ENCODE measurements around the gene WNT4. TPM values are rescaled to one million over a fixed set of nuclear protein-coding genes. Genes with fewer than 3 reads are reported as not detected.

The WNT4 gene
- total RNA-seq, 1 experiment from 2014 or later: 0.79 TPM

GRCh38 chr1:22155517-22155916 lies 12.6 kb upstream of the WNT4 start:
- TF ChIP-seq, protein P1, sequence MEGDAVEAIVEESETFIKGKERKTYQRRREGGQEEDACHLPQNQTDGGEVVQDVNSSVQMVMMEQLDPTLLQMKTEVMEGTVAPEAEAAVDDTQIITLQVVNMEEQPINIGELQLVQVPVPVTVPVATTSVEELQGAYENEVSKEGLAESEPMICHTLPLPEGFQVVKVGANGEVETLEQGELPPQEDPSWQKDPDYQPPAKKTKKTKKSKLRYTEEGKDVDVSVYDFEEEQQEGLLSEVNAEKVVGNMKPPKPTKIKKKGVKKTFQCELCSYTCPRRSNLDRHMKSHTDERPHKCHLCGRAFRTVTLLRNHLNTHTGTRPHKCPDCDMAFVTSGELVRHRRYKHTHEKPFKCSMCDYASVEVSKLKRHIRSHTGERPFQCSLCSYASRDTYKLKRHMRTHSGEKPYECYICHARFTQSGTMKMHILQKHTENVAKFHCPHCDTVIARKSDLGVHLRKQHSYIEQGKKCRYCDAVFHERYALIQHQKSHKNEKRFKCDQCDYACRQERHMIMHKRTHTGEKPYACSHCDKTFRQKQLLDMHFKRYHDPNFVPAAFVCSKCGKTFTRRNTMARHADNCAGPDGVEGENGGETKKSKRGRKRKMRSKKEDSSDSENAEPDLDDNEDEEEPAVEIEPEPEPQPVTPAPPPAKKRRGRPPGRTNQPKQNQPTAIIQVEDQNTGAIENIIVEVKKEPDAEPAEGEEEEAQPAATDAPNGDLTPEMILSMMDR (IDR thresholded peaks at IDR 0.05; ENCODE audit: insufficient read depth in 1 of 2, low read depth in 1 of 2, low read length in 1 of 2, severe bottlenecking in 1 of 2, unreplicated experiment in 1 of 2): no peak
- Mint-ChIP-seq H3K4me1 (ENCODE audit: low read depth, unreplicated experiment) (peaks cover 10% of the 10 kb centered on the region), H3K27me3 (ENCODE audit: insufficient read depth, unreplicated experiment) (no peaks in the 10 kb centered on the region), H3K9me3 (ENCODE audit: unreplicated experiment) (no peaks in the 10 kb centered on the region), H3K4me3 (ENCODE audit: unreplicated experiment) (no peak overlapping the region), H3K27ac (ENCODE audit: unreplicated experiment) (no peak overlapping the region), H3K36me3 (ENCODE audit: insufficient read depth, unreplicated experiment) (no peaks in the 10 kb centered on the region)
- POLR2A ChIA-PET: no interaction called here
- CTCF ChIA-PET: no interaction called here
- BruUV-seq (replicated peaks): no TSS peak
- H3K9me3 ChIP-seq: no peaks in the 10 kb centered on the region
- H3K4me1 ChIP-seq: peaks cover 3% of the 10 kb centered on the region; the same call in 1 of the 2 replicates
- intact Hi-C loops (cut with micrococcal nuclease; ENCODE audit: unreplicated experiment): no loop called here
- no peaks in the 10 kb centered on the region for H3K27me3 ChIP-seq (replicated peaks; ENCODE audit: control insufficient read depth, insufficient read depth, low read length)
- H3K4me3 ChIP-seq (ENCODE audit: low read depth, low read length): no peak overlapping the region
- H3K36me3 ChIP-seq (ENCODE audit: control insufficient read depth, insufficient read depth, low read length): no peaks in the 10 kb centered on the region
- no peak for DNase-seq

- Mint-ChIP-seq H3K27me3 (ENCODE audit: insufficient read depth, unreplicated experiment) (no peaks in the 10 kb centered on the region), H3K4me1 (ENCODE audit: low read depth, unreplicated experiment) (peaks cover 10% of the 10 kb centered on the region), H3K27ac (ENCODE audit: unreplicated experiment) (no peak overlapping the region), H3K4me3 (ENCODE audit: unreplicated experiment) (no peak overlapping the region), H3K36me3 (ENCODE audit: insufficient read depth, unreplicated experiment) (no peaks in the 10 kb centered on the region), H3K9me3 (ENCODE audit: unreplicated experiment) (no peaks in the 10 kb centered on the region)
- Histone ChIP-seq H3K9me3 (no peaks in the 10 kb centered on the region), H3K36me3 (ENCODE audit: control insufficient read depth, insufficient read depth, low read length) (no peaks in the 10 kb centered on the region), H3K27me3 (replicated peaks; ENCODE audit: control insufficient read depth, insufficient read depth, low read length) (no peaks in the 10 kb centered on the region), H3K4me1 (peaks cover 3% of the 10 kb centered on the region; the same call in 1 of the 2 replicates), H3K4me3 (ENCODE audit: low read depth, low read length) (no peak overlapping the region)
- CTCF ChIA-PET: no interaction called here
- no peak for DNase-seq
- BruUV-seq (replicated peaks): no TSS peak
- POLR2A ChIA-PET: no interaction called here
- intact Hi-C loops (cut with micrococcal nuclease; ENCODE audit: unreplicated experiment): no loop called here
- TF ChIP-seq, protein P1 (IDR thresholded peaks at IDR 0.05; ENCODE audit: insufficient read depth in 1 of 2, low read depth in 1 of 2, low read length in 1 of 2, severe bottlenecking in 1 of 2, unreplicated experiment in 1 of 2): no peak
Observed at GRCh38 chr1:22154626-22155025, 11.7 kb upstream of the WNT4 start.

DNA sequence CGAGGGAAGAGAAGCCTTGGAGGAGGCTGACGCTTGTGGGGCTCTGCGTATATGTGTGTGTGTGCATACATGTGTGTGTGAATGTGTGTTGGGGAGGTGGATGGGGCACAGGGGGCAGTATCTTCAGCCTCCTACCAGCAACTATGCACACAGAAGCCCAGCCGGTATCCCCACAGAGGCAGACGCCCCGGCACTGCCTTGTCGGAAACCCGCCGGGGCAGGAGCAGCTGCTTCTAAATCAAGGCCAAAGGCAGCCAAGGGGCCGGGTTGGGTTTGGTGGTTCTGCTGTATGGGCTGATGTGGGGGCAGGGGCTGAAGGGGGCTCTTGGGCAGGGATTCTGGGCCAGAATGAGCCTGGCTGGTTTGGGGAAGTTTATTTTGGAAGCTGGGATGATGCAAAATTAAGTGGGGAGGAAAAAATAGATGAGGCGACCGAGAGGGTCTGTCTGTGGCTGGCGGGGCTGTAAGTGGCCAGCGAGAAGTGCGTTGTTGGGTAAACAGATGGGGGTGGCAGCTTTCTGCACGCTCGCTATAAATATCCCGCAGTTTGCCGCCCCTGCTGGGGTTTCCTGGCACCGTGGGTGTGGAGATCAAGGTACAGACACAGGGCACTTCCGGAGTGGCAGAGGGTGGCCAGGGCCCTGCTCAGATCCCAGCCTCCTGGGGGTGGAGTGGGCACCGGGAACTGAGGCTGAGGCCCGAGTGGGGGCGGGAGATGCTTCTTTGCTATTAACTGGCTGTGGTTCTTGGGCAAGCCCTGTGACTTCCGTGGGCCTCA lies 11.0 kb upstream of the WNT4 start:
- TF ChIP-seq, protein P1 (IDR thresholded peaks at IDR 0.05; ENCODE audit: insufficient read depth in 1 of 2, low read depth in 1 of 2, low read length in 1 of 2, severe bottlenecking in 1 of 2, unreplicated experiment in 1 of 2): no peak
- Mint-ChIP-seq H3K27me3 (ENCODE audit: insufficient read depth, unreplicated experiment) (no peaks in the 10 kb centered on the region), H3K27ac (ENCODE audit: unreplicated experiment) (no peak overlapping the region), H3K4me1 (ENCODE audit: low read depth, unreplicated experiment) (peaks cover 10% of the 10 kb centered on the region), H3K36me3 (ENCODE audit: insufficient read depth, unreplicated experiment) (no peaks in the 10 kb centered on the region), H3K4me3 (ENCODE audit: unreplicated experiment) (no peak overlapping the region), H3K9me3 (ENCODE audit: unreplicated experiment) (no peaks in the 10 kb centered on the region)
- BruUV-seq (replicated peaks): no TSS peak
- Histone ChIP-seq H3K4me1 (peaks cover 3% of the 10 kb centered on the region; the same call in 1 of the 2 replicates), H3K36me3 (ENCODE audit: control insufficient read depth, insufficient read depth, low read length) (no peaks in the 10 kb centered on the region), H3K4me3 (ENCODE audit: low read depth, low read length) (no peak overlapping the region), H3K9me3 (no peaks in the 10 kb centered on the region), H3K27me3 (replicated peaks; ENCODE audit: control insufficient read depth, insufficient read depth, low read length) (no peaks in the 10 kb centered on the region)
- intact Hi-C loops (cut with micrococcal nuclease; ENCODE audit: unreplicated experiment): no loop called here
- no peak for DNase-seq
- ChIA-PET CTCF (no interaction called here), POLR2A (no interaction called here)
